IPS-20b (cell line): ENCODE data around the gene C5orf58.

ENCODE experiments used
- H3K27ac ChIP-seq: one replicate; pipeline ENCODE4 v1.5.1; 2013; ENCODE audit warnings: low read length
- H3K27me3 ChIP-seq: 2 replicates; pipeline ENCODE4 v1.6.1; 2013; ENCODE audit warnings: mild to moderate bottlenecking, low read length, inconsistent platforms; ENCODE audit not compliant: insufficient read depth
- H3K36me3 ChIP-seq: 2 replicates; pipeline ENCODE4 v1.6.1; 2013; ENCODE audit warnings: low read depth, mild to moderate bottlenecking, inconsistent platforms, low read length, moderate library complexity; ENCODE audit not compliant: insufficient read depth
- H3K4me1 ChIP-seq: 2 replicates; pipeline ENCODE4 v1.6.1; 2013; ENCODE audit warnings: mild to moderate bottlenecking, control low read depth, inconsistent platforms, low read length, moderate library complexity; ENCODE audit not compliant: insufficient read depth
- H3K4me3 ChIP-seq: 2 replicates; pipeline ENCODE4 v1.5.1; 2013; ENCODE audit warnings: mild to moderate bottlenecking, low read length, inconsistent platforms
- H3K9ac ChIP-seq: 2 replicates; pipeline ENCODE4 v1.6.1; 2013; ENCODE audit warnings: low read depth, mild to moderate bottlenecking, inconsistent platforms, low read length, moderate library complexity
- H3K9me3 ChIP-seq: 2 replicates; pipeline ENCODE4 v1.6.1; 2013; ENCODE audit warnings: mild to moderate bottlenecking, low read depth, low read length, inconsistent platforms; ENCODE audit not compliant: insufficient read depth

C5orf58 gene

DNA sequence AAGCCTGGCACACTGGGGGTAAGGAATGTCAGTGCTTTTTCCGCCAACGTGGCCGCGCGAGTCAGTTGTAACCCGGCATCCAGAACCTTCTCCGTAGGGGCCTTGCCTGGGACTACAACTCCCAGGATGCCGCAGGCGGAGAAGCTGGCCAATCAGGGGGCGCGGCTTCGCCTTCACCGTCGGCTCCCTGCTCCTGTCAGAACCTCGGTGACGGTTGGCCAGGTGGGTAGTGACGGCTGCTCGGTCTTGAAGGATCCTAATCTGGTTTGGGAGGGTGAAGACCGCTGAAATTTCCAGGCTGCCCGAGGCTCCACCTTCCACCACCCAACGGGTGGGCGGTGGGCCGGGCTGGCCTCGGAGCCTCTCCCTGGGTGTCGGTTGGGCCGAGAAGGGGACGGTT lies at the start of gene C5orf58:
C5orf58 (plus strand) TSS at position 200 of the 400 bp plus-strand sequence. CDS start 1,992 bp downstream, outside the sequence.
- H3K9ac ChIP-seq, result no peak within 1 kb of the TSS
- no peaks in the 10 kb centered on the region for H3K9me3 ChIP-seq
- no peak within 1 kb of the TSS for H3K4me3 ChIP-seq

DNA sequence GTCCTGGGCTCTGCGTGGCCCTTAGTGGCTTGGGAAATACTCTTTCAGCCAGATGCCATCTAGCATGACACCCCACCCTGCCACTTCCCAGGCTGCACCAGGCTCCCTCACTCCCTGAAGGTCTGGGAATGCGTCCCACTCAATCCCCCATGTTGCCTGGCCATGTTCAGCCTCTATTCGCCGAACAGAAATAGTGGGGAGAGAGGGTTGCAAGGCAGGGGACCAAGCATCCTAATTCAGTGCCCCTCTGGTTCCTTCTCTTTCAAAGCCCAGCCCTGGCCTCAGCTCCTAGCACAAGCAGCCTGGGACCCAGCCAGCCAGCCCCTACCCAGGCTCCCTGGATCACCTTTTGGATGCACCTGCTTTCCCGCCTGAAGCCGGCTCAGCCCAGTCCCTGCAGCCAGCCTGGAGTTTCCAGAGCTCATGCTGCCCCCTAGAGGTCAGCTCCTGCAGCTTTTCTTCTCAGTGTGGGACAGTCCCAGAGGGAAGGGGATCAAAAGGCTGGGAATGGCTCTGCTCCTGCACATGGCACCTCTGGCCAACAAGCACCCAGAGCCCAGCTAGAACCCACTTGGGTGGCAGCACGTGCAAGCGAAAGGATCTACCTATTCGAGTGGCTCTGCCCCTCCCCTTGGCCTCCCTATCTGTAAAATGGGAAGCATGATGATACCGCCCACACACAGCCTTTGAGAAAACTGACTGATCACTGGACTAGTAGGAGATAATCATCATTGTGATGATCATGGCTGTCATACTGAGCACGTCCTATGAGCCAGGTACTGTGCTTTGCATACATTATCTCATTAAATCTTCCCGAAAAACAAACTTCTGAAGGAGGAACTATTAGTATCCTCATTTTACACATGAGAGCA lies 48.7 kb upstream of the C5orf58 start:
- Histone ChIP-seq H3K4me3 (no peak overlapping the region), H3K9ac (no peak overlapping the region), H3K4me1 (no peaks in the 10 kb centered on the region), H3K27me3 (no peaks in the 10 kb centered on the region), H3K27ac (no peak overlapping the region), H3K9me3 (no peaks in the 10 kb centered on the region), H3K36me3 (no peaks in the 10 kb centered on the region)

More for the DNA sequence above, at the start of gene C5orf58:
- H3K27ac ChIP-seq, result no peak within 1 kb of the TSS
- H3K27me3 ChIP-seq, result no peaks in the 10 kb centered on the region
- H3K4me1 ChIP-seq, result no peaks in the 10 kb centered on the region
- no peaks in the 10 kb centered on the region for H3K36me3 ChIP-seq

DNA sequence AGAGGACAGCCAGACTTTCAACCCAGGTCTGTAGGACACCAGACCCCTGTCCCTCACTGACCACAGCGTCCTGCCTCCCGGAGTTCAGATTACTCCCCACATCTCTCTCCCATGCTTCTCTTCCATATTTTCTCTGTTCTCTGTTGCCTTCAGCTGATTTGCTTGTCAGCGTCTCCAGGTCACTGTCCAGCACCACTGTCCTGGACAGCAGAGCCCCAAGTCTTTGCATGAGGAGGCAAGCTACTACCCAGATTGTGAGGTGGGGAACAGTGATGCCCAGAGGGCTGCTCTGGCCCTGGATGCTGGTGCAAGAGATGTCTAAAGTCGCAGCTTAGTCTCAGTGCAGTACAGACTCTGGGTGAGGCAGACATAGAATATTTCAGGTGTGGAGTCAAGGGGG lies 48.0 kb upstream of the C5orf58 start:
- Histone ChIP-seq H3K4me1 (no peaks in the 10 kb centered on the region), H3K27ac (no peak overlapping the region), H3K4me3 (no peak overlapping the region), H3K36me3 (no peaks in the 10 kb centered on the region), H3K27me3 (no peaks in the 10 kb centered on the region), H3K9ac (no peak overlapping the region), H3K9me3 (no peaks in the 10 kb centered on the region)

DNA sequence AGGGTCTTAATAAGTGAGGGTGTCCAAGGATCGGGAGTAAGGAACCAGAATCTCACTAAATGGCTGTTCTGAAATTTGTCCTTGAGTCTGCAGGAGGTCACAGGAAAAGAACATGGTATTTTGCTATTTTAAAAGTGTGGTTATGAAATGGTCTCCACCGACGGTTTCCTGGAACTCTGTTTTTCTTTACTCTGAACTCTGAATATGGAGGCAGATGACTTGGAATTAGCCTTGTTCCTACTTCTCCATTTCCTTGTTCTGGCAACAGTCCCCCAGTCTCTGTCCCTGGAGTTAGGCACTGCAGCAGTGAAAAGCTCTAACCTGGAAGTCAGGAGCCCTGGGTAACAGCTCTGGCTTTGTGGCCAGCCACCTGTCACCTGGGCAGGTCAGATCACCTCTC lies 46.6 kb upstream of the C5orf58 start:
- Histone ChIP-seq H3K27me3 (no peaks in the 10 kb centered on the region), H3K27ac (no peak overlapping the region), H3K36me3 (no peaks in the 10 kb centered on the region), H3K9ac (no peak overlapping the region), H3K9me3 (no peaks in the 10 kb centered on the region), H3K4me1 (no peaks in the 10 kb centered on the region; the same call in 1 of the 2 replicates), H3K4me3 (no peak overlapping the region)

DNA sequence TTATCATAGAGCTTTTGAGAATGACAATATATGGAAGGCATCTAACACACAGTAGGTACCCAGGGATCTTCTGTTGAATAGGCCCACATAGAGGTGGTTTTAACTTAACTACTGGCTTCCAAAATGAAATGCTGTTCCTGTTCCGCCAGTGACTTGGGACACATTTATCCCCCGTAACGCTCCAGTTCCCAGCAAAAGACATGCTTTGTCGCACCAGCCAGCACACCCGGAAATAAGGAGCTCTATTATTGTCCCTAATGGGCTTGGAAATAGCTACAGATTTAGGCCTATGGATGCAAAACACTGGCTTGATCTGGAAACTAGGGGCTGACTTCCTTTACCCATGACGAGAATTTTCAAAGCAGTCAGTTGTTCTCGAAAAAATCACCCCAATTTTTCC lies 45.9 kb upstream of the C5orf58 start:
- H3K4me3 ChIP-seq, result no peak overlapping the region
- H3K27me3 ChIP-seq, result no peaks in the 10 kb centered on the region
- H3K36me3 ChIP-seq, result no peaks in the 10 kb centered on the region
- H3K27ac ChIP-seq, result no peak overlapping the region
- H3K9ac ChIP-seq, result no peak overlapping the region
- H3K9me3 ChIP-seq, result no peaks in the 10 kb centered on the region
- H3K4me1 ChIP-seq, result no peaks in the 10 kb centered on the region; the same call in 1 of the 2 replicates

GRCh38 chr5:170190436-170191134 lies 42.2 kb upstream of the C5orf58 start:
- no peak overlapping the region for H3K4me3 ChIP-seq
- no peaks in the 10 kb centered on the region for H3K9me3 ChIP-seq
- H3K27me3 ChIP-seq, result no peaks in the 10 kb centered on the region
- H3K9ac ChIP-seq, result no peak overlapping the region
- H3K27ac ChIP-seq, result no peak overlapping the region
- no peaks in the 10 kb centered on the region; the same call in 1 of the 2 replicates for H3K4me1 ChIP-seq
- no peaks in the 10 kb centered on the region for H3K36me3 ChIP-seq

- Histone ChIP-seq H3K4me3 (no peak overlapping the region), H3K27ac (no peak overlapping the region), H3K9ac (no peak overlapping the region), H3K9me3 (no peaks in the 10 kb centered on the region), H3K36me3 (no peaks in the 10 kb centered on the region), H3K27me3 (no peaks in the 10 kb centered on the region), H3K4me1 (no peaks in the 10 kb centered on the region; the same call in 1 of the 2 replicates)
Measured at GRCh38 chr5:170192829-170193228, 40.0 kb upstream of the C5orf58 start.

DNA sequence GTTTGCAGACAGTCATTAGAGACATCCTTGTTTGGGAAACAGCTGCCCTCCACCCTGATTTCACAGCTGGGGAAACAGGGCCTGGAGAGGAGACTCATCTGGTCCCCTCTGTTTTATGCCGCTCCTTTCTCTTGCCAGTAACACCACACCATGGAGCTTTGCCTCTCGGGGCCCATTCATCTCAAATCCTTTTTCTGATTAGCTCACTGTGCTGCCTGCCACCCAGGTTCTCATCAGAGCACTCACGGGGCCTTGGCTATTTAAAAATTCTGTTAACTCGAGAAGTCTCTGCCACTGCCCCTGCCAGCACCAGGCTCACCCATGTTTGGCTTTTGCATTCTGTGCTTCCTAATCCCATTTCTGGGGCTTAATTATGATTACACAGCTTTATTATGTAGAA lies 36.8 kb upstream of the C5orf58 start:
- no peaks in the 10 kb centered on the region for H3K27me3 ChIP-seq
- H3K4me3 ChIP-seq, result no peak overlapping the region
- no peaks in the 10 kb centered on the region for H3K36me3 ChIP-seq
- no peaks in the 10 kb centered on the region for H3K9me3 ChIP-seq
- H3K9ac ChIP-seq, result no peak overlapping the region
- no peaks in the 10 kb centered on the region; the same call in 1 of the 2 replicates for H3K4me1 ChIP-seq
- no peak overlapping the region for H3K27ac ChIP-seq

DNA sequence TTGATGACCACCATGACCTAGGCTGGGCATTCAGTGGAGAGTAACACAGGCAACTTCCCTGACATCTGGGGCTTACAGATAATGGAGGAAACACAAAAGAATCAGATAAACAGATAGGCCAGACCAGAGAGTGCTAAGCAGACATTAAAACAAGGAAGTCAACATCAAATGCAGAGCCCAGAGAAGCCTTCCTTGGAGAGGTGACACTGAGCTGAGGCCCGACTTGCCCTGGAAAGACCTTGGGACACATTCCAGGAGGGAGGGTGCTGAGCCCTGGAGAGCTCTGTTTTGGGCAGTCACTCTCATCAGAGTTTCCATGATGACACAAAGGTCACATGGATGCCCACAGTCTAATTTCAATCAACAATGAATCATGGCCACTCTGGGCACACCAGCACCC lies 31.9 kb upstream of the C5orf58 start:
- no peak overlapping the region for H3K4me3 ChIP-seq
- H3K27ac ChIP-seq, result no peak overlapping the region
- no peaks in the 10 kb centered on the region for H3K36me3 ChIP-seq
- no peaks in the 10 kb centered on the region for H3K27me3 ChIP-seq
- no peak overlapping the region for H3K9ac ChIP-seq
- no peaks in the 10 kb centered on the region for H3K9me3 ChIP-seq
- H3K4me1 ChIP-seq, result no peaks in the 10 kb centered on the region

- H3K27ac ChIP-seq, result no peak overlapping the region
- no peaks in the 10 kb centered on the region for H3K36me3 ChIP-seq
- no peaks in the 10 kb centered on the region for H3K4me1 ChIP-seq
- no peaks in the 10 kb centered on the region for H3K9me3 ChIP-seq
- H3K4me3 ChIP-seq, result no peak overlapping the region
- H3K9ac ChIP-seq, result no peak overlapping the region
- H3K27me3 ChIP-seq, result no peaks in the 10 kb centered on the region
Measured at GRCh38 chr5:170201311-170201710, 31.5 kb upstream of the C5orf58 start.

- Histone ChIP-seq H3K4me3 (no peak overlapping the region), H3K27ac (no peak overlapping the region), H3K36me3 (no peaks in the 10 kb centered on the region), H3K27me3 (no peaks in the 10 kb centered on the region), H3K9ac (no peak overlapping the region), H3K9me3 (no peaks in the 10 kb centered on the region), H3K4me1 (no peaks in the 10 kb centered on the region)
Measured at GRCh38 chr5:170202117-170202516, 30.7 kb upstream of the C5orf58 start.

DNA sequence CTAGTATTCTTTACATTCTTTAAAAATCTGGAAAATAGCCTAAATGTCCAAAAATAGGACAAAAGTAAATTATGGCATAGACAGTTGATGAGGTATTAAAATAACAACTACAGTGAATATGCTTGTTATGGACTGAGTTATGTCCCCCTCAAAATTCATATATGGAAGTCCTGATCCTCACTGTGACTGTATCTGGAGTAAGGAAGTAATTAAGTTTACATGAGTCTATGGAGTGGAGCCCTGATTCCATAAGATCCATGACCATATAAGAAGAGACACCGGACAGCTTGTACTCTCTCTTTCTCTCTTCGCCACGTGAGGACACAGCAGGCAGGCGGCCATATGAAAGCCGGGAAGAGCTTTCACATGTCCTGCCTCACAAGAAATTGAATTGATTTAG lies 28.6 kb upstream of the C5orf58 start:
- H3K4me3 ChIP-seq, result no peak overlapping the region
- no peak overlapping the region for H3K27ac ChIP-seq
- no peaks in the 10 kb centered on the region for H3K9me3 ChIP-seq
- no peaks in the 10 kb centered on the region for H3K4me1 ChIP-seq
- H3K9ac ChIP-seq, result no peak overlapping the region
- no peaks in the 10 kb centered on the region for H3K36me3 ChIP-seq
- no peaks in the 10 kb centered on the region for H3K27me3 ChIP-seq
